H1 (cell line): ENCODE measurements around the gene TMEM107. TPM values are rescaled to one million over a fixed set of nuclear protein-coding genes. Genes with fewer than 3 reads are reported as not detected.

Source experiments
- JUND ChIP-seq: IDR thresholded peaks from 2 replicates; pipeline ENCODE4 v1.6.1; 2011; ENCODE audit warnings: mild to moderate bottlenecking, improper control_type of control experiment, low read length
- TAF1 ChIP-seq: IDR thresholded peaks from 2 replicates; pipeline ENCODE4 v1.6.1; 2011; ENCODE audit warnings: mild to moderate bottlenecking, low read depth, low read length
- polyA plus RNA-seq, 7 experiments: library from polyadenylated mRNA; depleted of rRNA in 3 of 7; stranded (reverse) in 5 of 7; unstranded in 2 of 7; fragments of >200 nt in 5 of 7; fragments of 200-250 nt in 2 of 7; gene quantifications; 1 replicate in 5 of 7; 2 replicates in 1 of 7; 4 replicates in 1 of 7; pipeline versions ENCODE4 v1.2.1 to v1.2.3, GENCODE V29; 2011 to 2013; ENCODE audit warnings: missing spikeins in 2 of 7, mixed read lengths in 2 of 7
- total RNA-seq: library from RNA; stranded (reverse); fragmentation: NEBNext Ultra II Directional; extraction: Animal tissue kit (Norgen Biotek cat#: 25700); gene quantifications from 2 replicates; pipeline ENCODE4 v1.2.1, GENCODE V29; 2021

The TMEM107 gene
- total and polyA plus RNA-seq, 2 of the 8 experiments (the other 6 are each of a cell fraction or from before 2014, with no cell fraction given) = 17.3 to 21.5 TPM

DNA sequence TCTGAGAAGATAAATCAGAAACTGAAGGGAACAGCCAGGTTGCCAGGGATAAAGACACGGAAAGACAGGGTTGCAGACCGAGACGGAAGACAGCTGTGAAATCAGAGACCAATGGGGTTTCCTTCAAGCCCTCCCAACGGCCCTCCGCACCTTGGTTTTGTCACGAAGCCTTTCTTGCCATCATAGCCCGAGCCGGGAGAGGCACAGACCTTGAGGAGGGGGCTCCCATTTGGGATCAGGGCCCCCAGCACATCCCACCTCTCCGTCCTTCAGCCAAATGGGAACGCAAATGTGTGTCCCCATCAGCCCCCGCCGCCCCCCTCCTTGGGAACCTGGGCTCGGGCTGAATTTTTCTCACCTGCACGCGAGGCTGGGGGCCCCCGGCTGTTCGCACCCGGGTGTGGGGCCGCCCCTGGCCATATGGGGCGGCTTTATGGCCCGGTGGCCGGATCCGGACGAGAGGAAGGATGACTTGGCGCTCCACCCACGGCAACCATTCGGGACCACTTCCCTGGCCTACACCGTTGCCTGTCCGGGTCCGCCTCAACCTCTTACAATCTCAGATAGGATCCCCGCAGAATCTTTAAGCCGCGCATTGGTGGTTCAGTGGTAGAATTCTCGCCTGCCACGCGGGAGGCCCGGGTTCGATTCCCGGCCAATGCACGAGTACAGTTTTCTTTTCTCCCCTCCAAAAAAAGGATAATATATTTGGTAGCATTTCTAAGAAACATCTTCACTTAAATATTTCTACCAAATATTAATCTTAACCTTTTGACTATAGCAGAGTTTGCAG, 50.8 kb downstream of the TMEM107 start (continued):
- TF ChIP-seq TAF1 (no peak), JUND (no peak)
